ENCODE measurements around the gene PRDM8. TPM values are rescaled to one million over a fixed set of nuclear protein-coding genes. Genes with fewer than 3 reads are reported as not detected.

PRDM8 gene
- polyA plus RNA-seq: 3.8 TPM

GRCh38 chr4:80196922-80197573, at the start of gene PRDM8:
PRDM8 (plus strand) TSS chr4:80197503; CDS start chr4:80200081, 2,578 bp downstream.
- no peaks in the 10 kb centered on the region for H3K9me3 Mint-ChIP-seq
- peaks cover 8% of the 10 kb centered on the region for H3K27me3 Mint-ChIP-seq
- peak within 1 kb of the TSS; percentile 87 to 95 (median 92) for H3K4me3 Mint-ChIP-seq
- peaks cover 2% of the 10 kb centered on the region for H3K36me3 Mint-ChIP-seq
- H3K4me1 Mint-ChIP-seq: peaks cover 28 to 38% (median 32%) of the 10 kb centered on the region in 3 donors
- H3K27ac Mint-ChIP-seq: peak within 1 kb of the TSS; percentile 87 to 98 (median 95)

- H3K9me3 Mint-ChIP-seq: no peaks in the 10 kb centered on the region
- H3K27ac Mint-ChIP-seq: no peak overlapping the region
- no peaks in the 10 kb centered on the region for H3K36me3 Mint-ChIP-seq
- no peak overlapping the region for H3K4me3 Mint-ChIP-seq
- H3K4me1 Mint-ChIP-seq: peaks cover 0 to 3% (median 0%) of the 10 kb centered on the region in 3 donors
- no peaks in the 10 kb centered on the region for H3K27me3 Mint-ChIP-seq
Measured at GRCh38 chr4:80150387-80151180, 46.7 kb upstream of the PRDM8 start.

GRCh38 chr4:80151981-80152380, 45.3 kb upstream of the PRDM8 start:
- peaks cover 0 to 3% (median 0%) of the 10 kb centered on the region in 3 donors for H3K4me1 Mint-ChIP-seq
- no peaks in the 10 kb centered on the region for H3K36me3 Mint-ChIP-seq
- H3K27me3 Mint-ChIP-seq: no peaks in the 10 kb centered on the region
- no peak overlapping the region for H3K27ac Mint-ChIP-seq
- H3K9me3 Mint-ChIP-seq: no peaks in the 10 kb centered on the region
- no peak overlapping the region for H3K4me3 Mint-ChIP-seq

GRCh38 chr4:80153874-80154544, 43.3 kb upstream of the PRDM8 start:
- Mint-ChIP-seq H3K4me3 (no peak overlapping the region), H3K9me3 (peaks cover 3 to 11% (median 5%) of the 10 kb centered on the region in 3 donors), H3K27me3 (no peaks in the 10 kb centered on the region), H3K27ac (no peak overlapping the region), H3K36me3 (no peaks in the 10 kb centered on the region), H3K4me1 (peaks cover 0 to 4% (median 1%) of the 10 kb centered on the region in 3 donors)

GRCh38 chr4:80154545-80154933, 42.8 kb upstream of the PRDM8 start:
- Mint-ChIP-seq H3K36me3 (no peaks in the 10 kb centered on the region), H3K9me3 (peaks cover 3 to 11% (median 5%) of the 10 kb centered on the region in 3 donors), H3K4me3 (no peak overlapping the region), H3K27me3 (no peaks in the 10 kb centered on the region), H3K27ac (no peak overlapping the region), H3K4me1 (peaks cover 0 to 3% (median 1%) of the 10 kb centered on the region in 3 donors)

- no peak overlapping the region for H3K4me3 Mint-ChIP-seq
Measured at GRCh38 chr4:80155316-80155982, 41.9 kb upstream of the PRDM8 start.

GRCh38 chr4:80156410-80156809, 40.9 kb upstream of the PRDM8 start:
- peaks cover 0 to 3% (median 1%) of the 10 kb centered on the region in 3 donors for H3K4me1 Mint-ChIP-seq
- peaks cover 3 to 11% (median 5%) of the 10 kb centered on the region in 3 donors for H3K9me3 Mint-ChIP-seq
- no peak overlapping the region for H3K27ac Mint-ChIP-seq
- H3K27me3 Mint-ChIP-seq: no peaks in the 10 kb centered on the region
- no peak overlapping the region for H3K4me3 Mint-ChIP-seq
- no peaks in the 10 kb centered on the region for H3K36me3 Mint-ChIP-seq

More at GRCh38 chr4:80155316-80155982, 41.9 kb upstream of the PRDM8 start:
- no peaks in the 10 kb centered on the region for H3K36me3 Mint-ChIP-seq
- H3K9me3 Mint-ChIP-seq: peaks cover 3 to 11% (median 5%) of the 10 kb centered on the region in 3 donors
- H3K4me1 Mint-ChIP-seq: peaks cover 0 to 3% (median 1%) of the 10 kb centered on the region in 3 donors
- no peaks in the 10 kb centered on the region for H3K27me3 Mint-ChIP-seq
- H3K27ac Mint-ChIP-seq: no peak overlapping the region

- H3K9me3 Mint-ChIP-seq: peaks cover 3 to 11% (median 5%) of the 10 kb centered on the region in 3 donors
- peaks cover 0 to 1% (median 1%) of the 10 kb centered on the region in 3 donors for H3K4me1 Mint-ChIP-seq
- peaks cover 2% of the 10 kb centered on the region for H3K27me3 Mint-ChIP-seq
- H3K36me3 Mint-ChIP-seq: peaks cover 5% of the 10 kb centered on the region
- no peak overlapping the region for H3K4me3 Mint-ChIP-seq
- no peak overlapping the region for H3K27ac Mint-ChIP-seq
Measured at GRCh38 chr4:80161413-80162058, 35.8 kb upstream of the PRDM8 start.

- Mint-ChIP-seq H3K4me1 (no peaks in the 10 kb centered on the region), H3K4me3 (no peak overlapping the region), H3K9me3 (peaks cover 3 to 9% (median 5%) of the 10 kb centered on the region in 3 donors), H3K27ac (no peak overlapping the region), H3K36me3 (peaks cover 5% of the 10 kb centered on the region), H3K27me3 (peaks cover 2% of the 10 kb centered on the region)
Measured at GRCh38 chr4:80162418-80162817, 34.9 kb upstream of the PRDM8 start.

- peaks cover 5% of the 10 kb centered on the region for H3K36me3 Mint-ChIP-seq
- H3K4me3 Mint-ChIP-seq: no peak overlapping the region
- H3K27me3 Mint-ChIP-seq: peaks cover 5% of the 10 kb centered on the region
- H3K4me1 Mint-ChIP-seq: peaks cover 0 to 3% (median 0%) of the 10 kb centered on the region in 3 donors
- no peak overlapping the region for H3K27ac Mint-ChIP-seq
- H3K9me3 Mint-ChIP-seq: no peaks in the 10 kb centered on the region
Measured at GRCh38 chr4:80165855-80166254, 31.4 kb upstream of the PRDM8 start.

- Mint-ChIP-seq H3K36me3 (peaks cover 1% of the 10 kb centered on the region), H3K9me3 (no peaks in the 10 kb centered on the region), H3K27me3 (peaks cover 3% of the 10 kb centered on the region), H3K4me1 (peaks cover 30 to 48% (median 40%) of the 10 kb centered on the region in 3 donors), H3K27ac (peak overlapping the region; percentile 92 to 97 (median 95)), H3K4me3 (no peak overlapping the region)
Measured at GRCh38 chr4:80171251-80171650, 26.1 kb upstream of the PRDM8 start.

GRCh38 chr4:80171656-80172055, 25.6 kb upstream of the PRDM8 start:
- peaks cover 1% of the 10 kb centered on the region for H3K36me3 Mint-ChIP-seq
- H3K27ac Mint-ChIP-seq: peak overlapping the region; percentile 92 to 97 (median 95)
- H3K4me3 Mint-ChIP-seq: peak overlapping the region; percentile 34 to 93 (median 87)
- H3K27me3 Mint-ChIP-seq: peaks cover 3% of the 10 kb centered on the region
- peaks cover 0 to 3% (median 0%) of the 10 kb centered on the region in 3 donors for H3K9me3 Mint-ChIP-seq
- peaks cover 30 to 50% (median 40%) of the 10 kb centered on the region in 3 donors for H3K4me1 Mint-ChIP-seq

- Mint-ChIP-seq H3K4me3 (peak overlapping the region; percentile 34 to 93 (median 87)), H3K36me3 (peaks cover 1% of the 10 kb centered on the region), H3K27me3 (peaks cover 3% of the 10 kb centered on the region), H3K9me3 (peaks cover 0 to 4% (median 0%) of the 10 kb centered on the region in 3 donors), H3K4me1 (peaks cover 30 to 51% (median 40%) of the 10 kb centered on the region in 3 donors), H3K27ac (peak overlapping the region; percentile 92 to 97 (median 95))
Measured at GRCh38 chr4:80172203-80172602, 25.1 kb upstream of the PRDM8 start.

- Mint-ChIP-seq H3K4me3 (peak overlapping the region; percentile 61 to 91 (median 86)), H3K36me3 (peaks cover 4% of the 10 kb centered on the region), H3K27ac (peak overlapping the region; percentile 92 to 97 (median 95)), H3K9me3 (peaks cover 0 to 4% (median 0%) of the 10 kb centered on the region in 3 donors), H3K27me3 (peaks cover 3% of the 10 kb centered on the region), H3K4me1 (peaks cover 30 to 51% (median 40%) of the 10 kb centered on the region in 3 donors)
Measured at GRCh38 chr4:80173401-80173800, 23.9 kb upstream of the PRDM8 start.
